HCT116 (cell line): ENCODE measurements around the gene ATG5. TPM values are rescaled to one million over a fixed set of nuclear protein-coding genes. Genes with fewer than 3 reads are reported as not detected.

Source experiments
- ATAC-seq: fragments of 200-7000 bp; cut with Tn5 transposase; 2 replicates; pipeline ENCODE4 v1.9.1; 2020; ENCODE audit warnings: mild to moderate bottlenecking, moderate library complexity
- BruUV-seq: library from RNA; stranded (reverse); fragments of 400-500 nt; replicated peaks from 2 replicates; lab custom pipeline; 2021; lab: Mats Ljungman, UMichigan
- CTCF ChIA-PET: fragments of 300-600 bp; sonication (Branson Sonifier 250); formaldehyde crosslinking; loops from one replicate; lab custom pipeline; 2021; ENCODE audit warnings: antibody characterized with exemption; lab: Charles Lee
- POLR2A ChIA-PET: fragments of 300-600, 350-600 bp; sonication (Branson Sonifier 250); formaldehyde crosslinking; loops from one replicate; lab custom pipeline; 2021; ENCODE audit warnings: antibody characterized with exemption; lab: Charles Lee
- RAD21 ChIA-PET, 2 experiments: fragments of 300-600 bp; sonication (Branson Sonifier 250); formaldehyde crosslinking; loops; one replicate each; lab custom pipeline; 2023; ENCODE audit warnings: low total read pairs in 2 of 2; ENCODE audit not compliant: uncharacterized antibody in 2 of 2, unreplicated experiment in 2 of 2, low non-redundant PET in 1 of 2; lab: Charles Lee
- DNase-seq: peaks from one replicate; pipeline ENCODE4 v3.0.0-alpha.2; 2010; ENCODE audit warnings: low read depth, low spot score
- H2AFZ ChIP-seq: fragments of 200-600 bp; shearing (Covaris generic), sonication (generic); 2 replicates; pipeline ENCODE4 v1.6.1; 2017; ENCODE audit warnings: low read depth, mixed run types, mixed read lengths, antibody characterized with exemption, low read length; ENCODE audit not compliant: poor library complexity, severe bottlenecking
- H3K27ac ChIP-seq: 2 replicates; pipeline ENCODE4 v1.5.1; 2012; ENCODE audit warnings: low read depth, low read length
- H3K27me3 ChIP-seq: fragments of 200-600 bp; sonication (generic); 2 replicates; pipeline ENCODE4 v1.6.1; 2016; ENCODE audit warnings: mixed run types, low read length, mixed read lengths; ENCODE audit not compliant: insufficient read depth
- H3K36me3 ChIP-seq, 2 experiments: fragments of 200-500 bp in 1 of 2; fragments of 200-600 bp in 1 of 2; sonication (Bioruptor generic) in 1 of 2; sonication (generic) in 1 of 2; 2 replicates each; pipeline versions ENCODE4 v1.5.1 to v1.6.1; 2014 to 2016; ENCODE audit warnings: low read length in 2 of 2, inconsistent platforms in 1 of 2, mixed read lengths in 1 of 2, mixed run types in 1 of 2; ENCODE audit not compliant: insufficient read depth in 2 of 2, control insufficient read depth in 1 of 2
- H3K4me1 ChIP-seq, 2 experiments: fragments of 200-600 bp in 1 of 2; sonication (generic) in 1 of 2; 2 replicates each; pipeline versions ENCODE4 v1.5.1 to v1.6.1; 2012 to 2017; ENCODE audit warnings: low read length in 2 of 2, inconsistent platforms in 1 of 2, mild to moderate bottlenecking in 1 of 2, mixed read lengths in 1 of 2, mixed run types in 1 of 2, moderate library complexity in 1 of 2; ENCODE audit not compliant: insufficient read depth in 2 of 2, control insufficient read depth in 1 of 2
- H3K4me2 ChIP-seq: fragments of 200-600 bp; sonication (generic); 2 replicates; pipeline ENCODE4 v1.6.1; 2017; ENCODE audit warnings: mixed run types, low read length, mixed read lengths
- H3K4me3 ChIP-seq, 2 experiments: fragments of 200-600 bp in 1 of 2; sonication (generic) in 1 of 2; replicated peaks in 1 of 2; 2 replicates each; pipeline ENCODE4 v1.5.1; 2011 to 2016; ENCODE audit warnings: low read length in 2 of 2, control low read depth in 1 of 2, low read depth in 1 of 2, mild to moderate bottlenecking in 1 of 2, mixed read lengths in 1 of 2, mixed run types in 1 of 2
- H3K79me2 ChIP-seq: fragments of 200-600 bp; sonication (generic); 2 replicates; pipeline ENCODE4 v1.6.1; 2017; ENCODE audit warnings: mild to moderate bottlenecking, mixed run types, low read length, moderate library complexity, mixed read lengths; ENCODE audit not compliant: insufficient read depth
- H3K9ac ChIP-seq: fragments of 200-600 bp; sonication (generic); 2 replicates; pipeline ENCODE4 v1.6.1; 2016; ENCODE audit warnings: low read length, mixed read lengths
- H3K9me2 ChIP-seq: fragments of 200-600 bp; sonication (generic), shearing (Covaris generic); 2 replicates; pipeline ENCODE4 v1.6.1; 2017; ENCODE audit warnings: mixed run types, mild to moderate bottlenecking, moderate library complexity; ENCODE audit not compliant: insufficient read depth
- H3K9me3 ChIP-seq, 2 experiments: fragments of 200-500 bp in 1 of 2; fragments of 200-600 bp in 1 of 2; sonication (Bioruptor generic) in 1 of 2; sonication (generic) in 1 of 2; 2 replicates each; pipeline ENCODE4 v1.6.1; 2014 to 2017; ENCODE audit warnings: low read length in 2 of 2, mixed read lengths in 2 of 2, inconsistent platforms in 1 of 2, low read depth in 1 of 2, mild to moderate bottlenecking in 1 of 2, mixed run types in 1 of 2, moderate library complexity in 1 of 2; ENCODE audit not compliant: control insufficient read depth in 1 of 2, insufficient read depth in 1 of 2
- H4K20me1 ChIP-seq: fragments of 200-600 bp; sonication (generic), shearing (Covaris generic); 2 replicates; pipeline ENCODE4 v1.6.1; 2017; ENCODE audit warnings: mixed run types, mild to moderate bottlenecking, moderate library complexity; ENCODE audit not compliant: insufficient read depth
- CEBPB ChIP-seq: IDR thresholded peaks from 2 replicates; pipeline ENCODE4 v1.6.1; 2012; ENCODE audit warnings: low read depth
- EZH2 ChIP-seq: fragments of 200-600 bp; sonication (generic); IDR thresholded peaks from 2 replicates; pipeline ENCODE4 v1.6.1; 2017; ENCODE audit warnings: antibody characterized with exemption, mixed run types
- FOSL1 ChIP-seq: IDR thresholded peaks from 2 replicates; pipeline ENCODE4 v1.6.1; 2012; ENCODE audit warnings: low read depth
- TCF7L2 ChIP-seq: IDR thresholded peaks from 2 replicates; pipeline ENCODE4 v1.7.0; 2011; ENCODE audit warnings: borderline replicate concordance, inconsistent platforms; ENCODE audit not compliant: insufficient read depth, insufficient read length; ENCODE audit errors: extremely low read depth
- intact Hi-C: fragments of 100-400 bp; cut with micrococcal nuclease; formaldehyde crosslinking; loops from 2 replicates; pipeline ENCODE4 v1.10.0; 2022
- total RNA-seq: library from RNA; stranded (reverse); gene quantifications from one replicate; pipeline ENCODE4 v1.2.1, GENCODE V29; 2021; ENCODE audit not compliant: unreplicated experiment
- TF ChIP-seq, protein P1 (sequence below): IDR thresholded peaks from 2 replicates; pipeline ENCODE4 v1.6.1; 2011; ENCODE audit warnings: mild to moderate bottlenecking, low read length, moderate library complexity; ENCODE audit not compliant: insufficient replicate concordance; ENCODE audit errors: extremely low read depth
- TF ChIP-seq, protein P2 (sequence below): IDR thresholded peaks from 2 replicates; pipeline ENCODE4 v1.6.1; 2012

The ATG5 gene
- total RNA-seq, 1 experiment from 2014 or later = 39.6 TPM

- no peak overlapping the region for H3K4me2 ChIP-seq
- no peak for DNase-seq
These were observed 9.7 kb downstream of the ATG5 start for GRCh38 chr6:106315765-106316374.

More at GRCh38 chr6:106315765-106316374, 9.7 kb downstream of the ATG5 start:
- H3K9me3 ChIP-seq = no peaks in the 10 kb centered on the region
- TF ChIP-seq, protein P1, sequence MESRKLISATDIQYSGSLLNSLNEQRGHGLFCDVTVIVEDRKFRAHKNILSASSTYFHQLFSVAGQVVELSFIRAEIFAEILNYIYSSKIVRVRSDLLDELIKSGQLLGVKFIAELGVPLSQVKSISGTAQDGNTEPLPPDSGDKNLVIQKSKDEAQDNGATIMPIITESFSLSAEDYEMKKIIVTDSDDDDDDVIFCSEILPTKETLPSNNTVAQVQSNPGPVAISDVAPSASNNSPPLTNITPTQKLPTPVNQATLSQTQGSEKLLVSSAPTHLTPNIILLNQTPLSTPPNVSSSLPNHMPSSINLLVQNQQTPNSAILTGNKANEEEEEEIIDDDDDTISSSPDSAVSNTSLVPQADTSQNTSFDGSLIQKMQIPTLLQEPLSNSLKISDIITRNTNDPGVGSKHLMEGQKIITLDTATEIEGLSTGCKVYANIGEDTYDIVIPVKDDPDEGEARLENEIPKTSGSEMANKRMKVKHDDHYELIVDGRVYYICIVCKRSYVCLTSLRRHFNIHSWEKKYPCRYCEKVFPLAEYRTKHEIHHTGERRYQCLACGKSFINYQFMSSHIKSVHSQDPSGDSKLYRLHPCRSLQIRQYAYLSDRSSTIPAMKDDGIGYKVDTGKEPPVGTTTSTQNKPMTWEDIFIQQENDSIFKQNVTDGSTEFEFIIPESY = no peak
- TF ChIP-seq TCF7L2 (no peak), CEBPB (no peak), FOSL1 (no peak), EZH2 (no peak)
- TF ChIP-seq, protein P2, sequence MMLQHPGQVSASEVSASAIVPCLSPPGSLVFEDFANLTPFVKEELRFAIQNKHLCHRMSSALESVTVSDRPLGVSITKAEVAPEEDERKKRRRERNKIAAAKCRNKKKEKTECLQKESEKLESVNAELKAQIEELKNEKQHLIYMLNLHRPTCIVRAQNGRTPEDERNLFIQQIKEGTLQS = no peak
- peaks cover 10 to 20% of the 10 kb centered on the region in 2 experiments; a peak in 3 of 4 replicates for H3K4me1 ChIP-seq
- ChIA-PET RAD21 (no interaction called here), POLR2A (interaction anchor here (2.0 kb wide), 1 partner anchor 10 kb away, joined by 9 read pairs; the partner anchor contains the start of gene ATG5), CTCF (interaction anchor here (1.0 kb wide), 1 partner anchor 682 kb away, joined by 3 read pairs; no protein-coding TSS in a partner anchor)
- H3K27ac ChIP-seq = no peak overlapping the region
- H2AFZ ChIP-seq = no peak overlapping the region
- H3K27me3 ChIP-seq = no peaks in the 10 kb centered on the region
- H3K79me2 ChIP-seq = peaks cover 90% of the 10 kb centered on the region
- H3K36me3 ChIP-seq = peaks cover 7 to 9% of the 10 kb centered on the region in 2 experiments; a peak in 2 of 4 replicates
- BruUV-seq = no TSS peak
- no peaks in the 10 kb centered on the region for H3K9me2 ChIP-seq
- intact Hi-C loops = no loop called here
- H4K20me1 ChIP-seq = peaks cover 5% of the 10 kb centered on the region; the same call in 1 of the 2 replicates
- ATAC-seq = no peak
- H3K9ac ChIP-seq = no peak overlapping the region
- no peak overlapping the region for H3K4me3 ChIP-seq
